Measurements from ENCODE around the gene GPRC5D. TPM values are rescaled to one million over a fixed set of nuclear protein-coding genes. Genes with fewer than 3 reads are reported as not detected.

The GPRC5D gene
- total RNA-seq, 2 donors from 2014 or later, result not detected

DNA sequence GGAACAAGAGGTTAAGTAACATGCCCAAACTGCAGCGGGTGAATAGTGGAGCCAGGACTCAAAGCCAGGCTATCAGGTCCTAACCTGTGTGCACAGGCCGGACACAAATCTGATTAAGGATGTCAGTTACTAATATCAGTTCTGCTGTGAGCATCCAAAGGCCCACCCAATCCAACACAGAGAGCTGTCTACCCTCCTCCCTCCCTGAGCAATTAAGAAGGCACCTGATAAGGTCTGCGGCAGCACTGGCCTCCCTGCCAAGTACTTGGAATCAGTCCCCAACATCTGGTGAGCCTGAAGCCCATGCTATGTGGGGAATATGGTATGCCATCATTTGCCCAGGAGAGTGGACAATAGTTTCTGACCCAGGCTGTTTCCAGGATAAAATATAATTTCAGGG, 44.2 kb upstream of the GPRC5D start:
- H3K4me3 ChIP-seq (ENCODE audit: low read length), result no peak overlapping the region
- no peak overlapping the region for H3K27ac ChIP-seq (ENCODE audit: low read depth, low read length)
- TF ChIP-seq, protein P1, sequence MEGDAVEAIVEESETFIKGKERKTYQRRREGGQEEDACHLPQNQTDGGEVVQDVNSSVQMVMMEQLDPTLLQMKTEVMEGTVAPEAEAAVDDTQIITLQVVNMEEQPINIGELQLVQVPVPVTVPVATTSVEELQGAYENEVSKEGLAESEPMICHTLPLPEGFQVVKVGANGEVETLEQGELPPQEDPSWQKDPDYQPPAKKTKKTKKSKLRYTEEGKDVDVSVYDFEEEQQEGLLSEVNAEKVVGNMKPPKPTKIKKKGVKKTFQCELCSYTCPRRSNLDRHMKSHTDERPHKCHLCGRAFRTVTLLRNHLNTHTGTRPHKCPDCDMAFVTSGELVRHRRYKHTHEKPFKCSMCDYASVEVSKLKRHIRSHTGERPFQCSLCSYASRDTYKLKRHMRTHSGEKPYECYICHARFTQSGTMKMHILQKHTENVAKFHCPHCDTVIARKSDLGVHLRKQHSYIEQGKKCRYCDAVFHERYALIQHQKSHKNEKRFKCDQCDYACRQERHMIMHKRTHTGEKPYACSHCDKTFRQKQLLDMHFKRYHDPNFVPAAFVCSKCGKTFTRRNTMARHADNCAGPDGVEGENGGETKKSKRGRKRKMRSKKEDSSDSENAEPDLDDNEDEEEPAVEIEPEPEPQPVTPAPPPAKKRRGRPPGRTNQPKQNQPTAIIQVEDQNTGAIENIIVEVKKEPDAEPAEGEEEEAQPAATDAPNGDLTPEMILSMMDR (conservative IDR thresholded peaks at IDR 0.05), result no peak
- Mint-ChIP-seq H3K27me3 (ENCODE audit: insufficient read depth) (peaks cover 16% of the 10 kb centered on the region), H3K4me1 (peaks cover 26% of the 10 kb centered on the region), H3K27ac (no peak overlapping the region), H3K9me3 (no peaks in the 10 kb centered on the region), H3K4me3 (no peak overlapping the region), H3K36me3 (ENCODE audit: low read depth) (no peaks in the 10 kb centered on the region)
- peaks cover 4% of the 10 kb centered on the region for H3K4me1 ChIP-seq (ENCODE audit: control insufficient read depth, insufficient read depth, low read length)
- DNase-seq, result no peak
- no peak overlapping the region for H3K9ac ChIP-seq (ENCODE audit: extremely low read depth, low read length, poor library complexity, severe bottlenecking)
- H3K27me3 ChIP-seq (ENCODE audit: control insufficient read depth, insufficient read depth, low read length, poor library complexity, severe bottlenecking), result no peaks in the 10 kb centered on the region
- no peaks in the 10 kb centered on the region for H3K9me3 ChIP-seq (ENCODE audit: control insufficient read depth, low read length)
- H3K36me3 ChIP-seq (ENCODE audit: control insufficient read depth, insufficient read depth, low read length), result no peaks in the 10 kb centered on the region
- 90 to 92% methylated on average over 1 to 3 of the region's 3 CpGs for WGBS, 2 experiments (ENCODE audit: insufficient coverage in 1 of 2, insufficient read length in 1 of 2)

GRCh38 chr12:12995088-12995487, 43.1 kb upstream of the GPRC5D start:
- no peaks in the 10 kb centered on the region for H3K9me3 ChIP-seq (ENCODE audit: control insufficient read depth, low read length)
- WGBS, 2 experiments (ENCODE audit: insufficient coverage in 1 of 2, insufficient read length in 1 of 2), result 94 to 100% methylated on average over 2 of the region's 3 CpGs
- H3K4me1 ChIP-seq (ENCODE audit: control insufficient read depth, insufficient read depth, low read length), result peaks cover 4% of the 10 kb centered on the region
- DNase-seq, result no peak
- H3K9me3 Mint-ChIP-seq, result no peaks in the 10 kb centered on the region
- TF ChIP-seq, protein P1 (conservative IDR thresholded peaks at IDR 0.05), result no peak
- no peak overlapping the region for H3K27ac ChIP-seq (ENCODE audit: low read depth, low read length)
- no peak overlapping the region for H3K4me3 ChIP-seq (ENCODE audit: low read length)
- no peak overlapping the region for H3K9ac ChIP-seq (ENCODE audit: extremely low read depth, low read length, poor library complexity, severe bottlenecking)
- no peaks in the 10 kb centered on the region for H3K36me3 Mint-ChIP-seq (ENCODE audit: low read depth)
- no peaks in the 10 kb centered on the region for H3K27me3 ChIP-seq (ENCODE audit: control insufficient read depth, insufficient read depth, low read length, poor library complexity, severe bottlenecking)
- no peak overlapping the region for H3K4me3 Mint-ChIP-seq
- H3K27me3 Mint-ChIP-seq (ENCODE audit: insufficient read depth), result peaks cover 13% of the 10 kb centered on the region
- H3K4me1 Mint-ChIP-seq, result peaks cover 28% of the 10 kb centered on the region
- H3K36me3 ChIP-seq (ENCODE audit: control insufficient read depth, insufficient read depth, low read length), result no peaks in the 10 kb centered on the region
- H3K27ac Mint-ChIP-seq, result no peak overlapping the region

DNA sequence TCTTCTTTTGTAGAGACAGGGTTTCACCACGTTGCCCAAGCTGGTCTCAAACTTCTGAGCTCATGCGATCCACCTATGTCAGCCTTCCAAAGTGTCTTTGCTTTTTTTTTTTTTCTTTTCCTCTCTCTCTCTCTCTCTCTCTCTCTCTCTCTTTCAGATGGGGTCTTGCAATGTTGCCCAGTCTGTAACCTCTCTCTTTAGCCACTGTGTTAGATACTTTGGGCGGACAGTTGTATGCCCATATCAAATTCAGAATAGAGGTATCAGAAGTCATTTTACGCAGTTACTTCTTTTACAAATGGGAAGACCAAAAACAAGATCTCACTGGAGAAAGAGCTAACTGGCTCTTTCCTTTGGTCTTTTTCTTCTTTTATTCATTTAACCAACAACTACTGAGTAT, 41.4 kb upstream of the GPRC5D start:
- no peak overlapping the region for H3K27ac ChIP-seq (ENCODE audit: low read depth, low read length)
- 84 to 100% methylated on average over 4 of the region's 4 CpGs for WGBS, 2 experiments (ENCODE audit: insufficient coverage in 1 of 2, insufficient read length in 1 of 2)
- TF ChIP-seq, protein P1 (conservative IDR thresholded peaks at IDR 0.05), result no peak

More for the DNA sequence above, 41.4 kb upstream of the GPRC5D start:
- no peak for DNase-seq
- Mint-ChIP-seq H3K27me3 (ENCODE audit: insufficient read depth) (peaks cover 1% of the 10 kb centered on the region), H3K36me3 (ENCODE audit: low read depth) (no peaks in the 10 kb centered on the region), H3K4me3 (no peak overlapping the region), H3K9me3 (no peaks in the 10 kb centered on the region), H3K4me1 (peaks cover 18% of the 10 kb centered on the region), H3K27ac (no peak overlapping the region)
- Histone ChIP-seq H3K4me1 (ENCODE audit: control insufficient read depth, insufficient read depth, low read length) (no peaks in the 10 kb centered on the region), H3K4me3 (ENCODE audit: low read length) (no peak overlapping the region), H3K36me3 (ENCODE audit: control insufficient read depth, insufficient read depth, low read length) (no peaks in the 10 kb centered on the region), H3K9ac (ENCODE audit: extremely low read depth, low read length, poor library complexity, severe bottlenecking) (no peak overlapping the region), H3K27me3 (ENCODE audit: control insufficient read depth, insufficient read depth, low read length, poor library complexity, severe bottlenecking) (no peaks in the 10 kb centered on the region), H3K9me3 (ENCODE audit: control insufficient read depth, low read length) (no peaks in the 10 kb centered on the region)

Data from endodermal cell (in vitro differentiated cells).